Uterus (tissue), 4 donors: ENCODE results near the gene DENND6A. TPM values are rescaled to one million over a fixed set of nuclear protein-coding genes. Genes with fewer than 3 reads are reported as not detected.
"Not testable (repeated sequence)": the region's sequence is repeated elsewhere in the genome, so short reads cannot be mapped to it uniquely, and the experiment has no call there.

Experiments
- DNase-seq, 2 donors: peaks; one replicate each; pipeline ENCODE4 v3.0.0-alpha.2; 2019 to 2020
- H3K27ac ChIP-seq, 2 donors: fragments of 200-600 bp; sonication (generic); 1 replicate in 1 of 2; 2 replicates in 1 of 2; pipeline ENCODE4 v1.5.1; 2016 to 2018
- H3K27me3 ChIP-seq, 2 donors: fragments of 200-600 bp; sonication (generic); one replicate each; pipeline ENCODE4 v1.5.1; 2018 to 2019; ENCODE audit warnings: control low read depth in 1 of 2
- H3K36me3 ChIP-seq, 2 donors: fragments of 200-600 bp; sonication (generic); one replicate each; pipeline ENCODE4 v1.5.1; 2019; ENCODE audit warnings: control low read depth in 1 of 2
- H3K4me1 ChIP-seq, 2 donors: fragments of 200-600 bp; sonication (generic); one replicate each; pipeline ENCODE4 v1.5.1; 2018 to 2019; ENCODE audit warnings: control low read depth in 1 of 2
- H3K4me3 ChIP-seq, 2 donors: fragments of 200-600 bp; sonication (generic); 1 replicate in 1 of 2; 2 replicates in 1 of 2; pipeline ENCODE4 v1.5.1; 2018 to 2019; ENCODE audit warnings: mild to moderate bottlenecking in 1 of 2
- H3K9me3 ChIP-seq, 2 donors: fragments of 200-600 bp; sonication (generic); one replicate each; pipeline ENCODE4 v1.5.1; 2019; ENCODE audit warnings: control low read depth in 1 of 2
- CTCF ChIP-seq, 4 experiments: fragments of 200-600 bp in 2 of 4; fragments of 450-650 bp in 2 of 4; sonication (generic) in 2 of 4; IDR thresholded peaks; one replicate each; pipeline ENCODE4 v1.5.1; 2016 to 2019; ENCODE audit warnings: antibody characterized with exemption in 4 of 4, mild to moderate bottlenecking in 2 of 4, moderate library complexity in 1 of 4
- POLR2A ChIP-seq, 2 donors: fragments of 450-650 bp; IDR thresholded peaks; one replicate each; pipeline ENCODE4 v1.6.1; 2016; ENCODE audit warnings: antibody characterized with exemption in 2 of 2, mild to moderate bottlenecking in 1 of 2, moderate library complexity in 1 of 2
- intact Hi-C: fragments of 100-400 bp; cut with DNase I; formaldehyde crosslinking; loops from one replicate; pipeline ENCODE4 v1.15.1; 2023; ENCODE audit warnings: low total_unique reads
- total RNA-seq, 4 donors: library from RNA; depleted of rRNA in 3 of 4; stranded (reverse); fragments of >200 nt in 3 of 4; gene quantifications; one replicate each; pipeline versions ENCODE4 v1.1.0 to v1.2.4, GENCODE V29; 2014 to 2023
- donor health status: DM: yes; HTN: yes; CAD: no.

Gene DENND6A
- total RNA-seq, 4 donors from 2014 or later: 11.5 to 65.8 (median 40.4) TPM

- peak overlapping the region; percentile 11 to 33 for H3K27ac ChIP-seq
These were observed 16.7 kb upstream of the DENND6A start for GRCh38 chr3:57709559-57709958.

DNA sequence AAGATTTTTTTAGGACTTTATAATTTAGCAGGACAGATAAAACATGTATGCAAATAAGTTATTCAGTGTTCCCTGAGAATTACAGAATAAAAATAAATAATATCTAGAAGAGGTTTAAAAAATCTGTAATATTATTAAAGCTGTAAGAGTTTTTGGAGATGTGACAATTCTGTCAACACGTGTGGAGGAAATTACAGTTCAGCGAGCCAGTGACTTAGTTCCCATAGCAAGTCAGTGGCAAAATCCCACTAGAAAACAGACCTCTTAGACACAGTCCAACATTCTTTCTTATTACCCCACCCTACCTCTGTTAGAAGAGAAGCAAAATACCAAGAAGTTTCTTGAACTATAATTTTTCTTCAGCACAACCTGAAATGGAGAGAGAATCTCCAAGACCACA is 16.2 kb upstream of the DENND6A start:
- Histone ChIP-seq H3K9me3 (no peaks in the 10 kb centered on the region), H3K4me1 (no peaks in the 10 kb centered on the region), H3K27me3 (no peaks in the 10 kb centered on the region), H3K4me3 (no peak overlapping the region), H3K27ac (peak overlapping the region; percentile 11 to 33), H3K36me3 (no peaks in the 10 kb centered on the region)
- TF ChIP-seq CTCF (IDR thresholded peaks at IDR 0.05) (no peak), POLR2A (IDR thresholded peaks at IDR 0.05) (no peak)
- DNase-seq: no peak
- intact Hi-C loops: no loop called here

More at GRCh38 chr3:57709559-57709958, 16.7 kb upstream of the DENND6A start:
- Histone ChIP-seq H3K4me3 (no peak overlapping the region), H3K27me3 (no peaks in the 10 kb centered on the region), H3K4me1 (no peaks in the 10 kb centered on the region), H3K36me3 (no peaks in the 10 kb centered on the region), H3K9me3 (no peaks in the 10 kb centered on the region)
- DNase-seq: no peak
- intact Hi-C loops: no loop called here
- TF ChIP-seq POLR2A (IDR thresholded peaks at IDR 0.05): no peak
- TF ChIP-seq CTCF (IDR thresholded peaks at IDR 0.05): no peak

- Histone ChIP-seq H3K36me3 (no peaks in the 10 kb centered on the region), H3K9me3 (no peaks in the 10 kb centered on the region), H3K4me3 (no peak overlapping the region), H3K27me3 (no peaks in the 10 kb centered on the region), H3K27ac (no peak overlapping the region), H3K4me1 (no peaks in the 10 kb centered on the region)
- no peak for DNase-seq
- no peak for TF ChIP-seq CTCF (IDR thresholded peaks at IDR 0.05)
- TF ChIP-seq POLR2A (IDR thresholded peaks at IDR 0.05): no peak
- intact Hi-C loops: no loop called here
These were observed 13.6 kb upstream of the DENND6A start for GRCh38 chr3:57706462-57706861.

DNA sequence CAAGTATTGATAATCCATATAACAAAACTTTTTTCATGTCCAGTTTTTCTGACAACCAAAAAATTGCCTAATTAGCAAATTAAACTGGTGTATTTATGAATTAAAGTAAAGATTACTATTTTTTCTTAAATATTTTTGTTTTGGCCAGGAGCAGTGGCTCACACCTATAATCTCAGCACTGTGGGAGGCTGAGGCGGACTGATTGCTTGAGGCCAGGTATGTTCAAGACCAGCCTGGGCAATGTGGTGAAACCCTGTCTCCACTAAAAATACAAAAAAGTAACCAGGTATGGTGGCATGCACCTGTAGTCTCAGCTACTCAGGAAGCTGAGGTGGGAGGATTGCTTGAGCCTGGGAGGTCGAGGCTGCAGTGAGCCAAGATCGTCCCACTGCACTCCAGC is 12.5 kb upstream of the DENND6A start:
- H3K4me1 ChIP-seq: not testable (repeated sequence)

DNA sequence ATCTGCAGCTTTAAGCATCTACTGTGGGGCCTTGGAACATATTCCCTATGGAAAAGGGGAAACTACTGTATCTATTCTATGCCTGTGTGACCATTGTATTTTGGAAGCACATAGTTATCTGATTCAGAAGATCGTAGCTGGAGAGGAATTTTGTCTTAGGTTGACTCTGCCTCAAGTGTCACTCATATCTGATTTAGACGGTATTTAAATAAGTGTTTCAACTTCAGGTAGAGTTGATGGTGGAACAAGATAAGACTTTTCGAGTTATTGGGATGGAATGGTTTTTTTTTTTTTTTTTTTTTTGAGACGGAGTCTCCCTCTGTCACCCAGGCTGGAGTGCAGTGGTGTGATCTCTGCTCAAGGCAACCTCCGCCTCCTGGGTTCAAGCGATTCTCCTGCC is 8.9 kb upstream of the DENND6A start:
- Histone ChIP-seq H3K27ac (no peak overlapping the region), H3K27me3 (no peaks in the 10 kb centered on the region), H3K9me3 (no peaks in the 10 kb centered on the region), H3K4me3 (no peak overlapping the region), H3K4me1 (no peaks in the 10 kb centered on the region), H3K36me3 (no peaks in the 10 kb centered on the region)
- intact Hi-C loops: no loop called here
- no peak for DNase-seq
- TF ChIP-seq POLR2A (IDR thresholded peaks at IDR 0.05) (no peak), CTCF (IDR thresholded peaks at IDR 0.05) (no peak)

More for the DNA sequence above, 12.5 kb upstream of the DENND6A start:
- H3K4me3 ChIP-seq, H3K36me3 ChIP-seq, intact Hi-C loops, H3K9me3 ChIP-seq, DNase-seq, H3K27ac ChIP-seq, H3K27me3 ChIP-seq: not testable (repeated sequence)

DNA sequence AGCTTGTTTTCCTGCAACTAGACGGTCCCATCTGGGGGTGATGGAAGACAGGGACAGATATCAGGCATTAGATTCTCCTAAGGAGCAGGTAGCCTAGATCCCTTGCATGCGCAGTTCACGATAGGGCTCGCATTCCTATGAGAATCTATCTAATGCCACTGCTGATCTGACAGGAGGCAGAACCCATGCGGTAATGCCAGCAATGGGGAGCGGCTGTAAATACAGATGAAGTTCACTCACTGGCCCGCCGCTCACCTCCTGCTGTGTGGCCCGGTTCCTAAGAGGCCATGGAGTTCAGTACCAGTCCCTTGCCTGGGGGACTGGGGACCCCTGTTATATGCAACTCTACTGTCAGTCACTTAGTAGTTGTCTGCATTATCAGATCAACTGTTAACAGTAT is 7.9 kb upstream of the DENND6A start:
- no peak for DNase-seq
- no peaks in the 10 kb centered on the region for H3K9me3 ChIP-seq
- no peaks in the 10 kb centered on the region for H3K4me1 ChIP-seq
- H3K4me3 ChIP-seq: no peak overlapping the region
- intact Hi-C loops: no loop called here
- H3K36me3 ChIP-seq: no peaks in the 10 kb centered on the region
- no peak overlapping the region for H3K27ac ChIP-seq
- H3K27me3 ChIP-seq: no peaks in the 10 kb centered on the region
- no peak for TF ChIP-seq POLR2A (IDR thresholded peaks at IDR 0.05)
- no peak for TF ChIP-seq CTCF (IDR thresholded peaks at IDR 0.05)
